ENCODE measurements around the gene LRRC8D.

The LRRC8D gene

DNA sequence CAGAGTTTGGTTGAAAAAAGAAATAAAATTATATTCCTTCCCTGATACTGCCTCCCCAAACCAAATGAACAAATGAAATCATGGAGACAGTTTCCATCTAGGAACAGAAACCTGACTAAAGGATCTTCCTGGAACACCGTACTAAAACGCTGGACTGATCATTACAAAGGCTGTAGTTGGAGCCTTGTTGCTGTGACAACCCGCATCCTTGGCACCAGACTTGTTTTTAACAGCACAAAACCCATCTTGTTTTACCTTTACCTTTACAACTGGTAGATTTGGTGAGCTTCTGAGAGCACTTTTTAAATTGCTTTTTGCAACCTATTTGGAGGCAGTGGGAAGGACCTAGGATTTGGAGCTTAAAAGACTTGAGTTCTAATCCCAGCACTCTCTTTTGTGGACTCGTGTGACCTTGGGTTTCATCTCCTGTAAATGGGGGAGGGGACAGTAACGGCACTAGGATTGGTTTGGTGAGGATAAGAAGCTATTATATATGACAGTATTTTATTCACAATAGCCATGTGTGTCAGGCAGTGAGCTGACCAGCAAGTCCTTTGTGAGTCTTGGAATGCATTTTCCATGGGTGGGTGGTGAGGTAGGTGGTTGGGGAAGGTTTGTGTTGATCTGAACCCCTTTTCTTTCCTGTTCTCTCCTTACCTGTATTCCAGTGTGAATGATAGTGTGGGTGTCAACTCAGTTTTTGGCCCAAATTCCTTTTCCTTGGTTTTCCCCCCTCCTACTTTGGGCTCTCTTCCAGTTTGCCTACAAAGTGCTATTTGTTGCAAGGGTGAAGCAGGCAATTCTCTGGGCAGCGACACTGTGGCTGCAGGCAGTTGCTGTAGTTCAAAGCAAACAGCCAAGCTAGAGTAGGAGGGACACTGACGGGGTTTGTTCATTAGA lies 12.6 kb downstream of the LRRC8D start:
- no peak for DNase-seq (ENCODE audit: low spot score)

DNA sequence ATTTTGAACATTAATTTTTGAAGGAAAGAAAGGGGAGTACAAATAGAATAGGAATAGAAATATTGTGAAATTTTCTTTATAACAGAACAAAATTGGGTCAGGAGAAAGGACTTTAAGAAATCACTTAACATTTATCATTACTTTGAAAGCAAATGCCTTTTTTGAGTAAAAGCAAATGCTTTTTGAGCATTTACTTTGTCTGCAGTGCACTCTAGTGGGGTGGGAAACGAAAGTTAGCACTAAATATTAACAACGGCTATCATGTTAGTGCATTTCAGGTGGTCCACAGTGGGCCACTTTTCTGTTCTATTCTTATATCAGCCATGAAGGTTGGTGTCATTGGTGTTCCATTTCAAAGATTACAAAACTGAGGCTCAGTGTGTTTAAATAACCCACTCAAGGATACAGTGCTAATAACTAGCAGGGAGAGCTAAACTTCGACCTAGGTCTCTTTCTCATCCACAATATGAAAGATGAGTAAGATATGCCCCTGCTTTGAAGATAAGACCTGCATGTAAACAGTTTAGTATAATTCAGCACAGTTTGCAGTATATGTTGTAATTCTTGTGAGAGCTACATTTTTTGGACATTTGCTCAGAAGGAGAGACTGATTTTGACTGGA lies 13.4 kb downstream of the LRRC8D start:
- DNase-seq (ENCODE audit: low spot score), result no peak

GRCh38 chr1:89836252-89837035 lies 15.6 kb downstream of the LRRC8D start:
- no peak for DNase-seq (ENCODE audit: low spot score)

- DNase-seq (ENCODE audit: low spot score), result no peak
These were observed 16.2 kb downstream of the LRRC8D start for GRCh38 chr1:89837036-89837481.

DNA sequence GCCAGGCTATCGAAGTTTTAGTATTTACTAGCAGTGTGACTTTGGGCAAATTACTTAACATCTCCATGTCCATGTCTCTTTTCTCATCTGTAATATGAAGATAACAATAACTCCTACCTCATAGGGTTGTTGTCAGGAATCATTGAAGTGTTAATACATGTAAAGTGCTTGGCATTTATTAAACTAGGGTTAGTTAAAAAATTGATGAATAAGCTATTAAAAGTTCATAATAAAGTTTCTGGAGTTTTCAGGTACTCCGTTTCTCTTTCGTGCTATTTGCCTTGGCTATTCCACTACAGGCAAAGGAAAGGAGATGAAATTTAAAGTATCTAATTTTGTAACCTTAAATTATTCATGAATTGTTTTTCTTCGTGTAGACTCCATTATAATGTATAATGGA lies 16.7 kb downstream of the LRRC8D start:
- no peak for DNase-seq (ENCODE audit: low spot score)

DNA sequence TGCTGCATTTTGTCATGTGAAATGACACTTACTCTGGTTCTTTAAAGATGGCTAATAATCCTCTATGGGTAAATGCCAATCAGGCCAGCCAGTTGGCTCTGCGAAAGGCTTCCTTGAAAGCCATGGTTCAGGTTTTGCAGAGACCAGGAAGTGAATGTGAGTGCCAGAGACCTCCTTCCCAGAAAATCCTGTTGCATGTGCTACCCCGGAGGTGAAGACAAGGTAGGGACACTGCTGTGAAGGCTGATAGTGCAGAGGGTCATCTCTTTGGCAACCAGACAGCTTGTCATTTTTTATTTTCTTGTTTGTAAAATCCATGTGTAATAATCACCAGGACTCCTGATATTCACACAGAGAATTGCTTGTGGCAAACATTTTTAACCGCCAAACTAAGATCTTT lies 18.7 kb downstream of the LRRC8D start:
- no peak for DNase-seq (ENCODE audit: low spot score)

GRCh38 chr1:89841507-89841906 lies 20.7 kb downstream of the LRRC8D start:
- DNase-seq (ENCODE audit: low spot score), result no peak

DNA sequence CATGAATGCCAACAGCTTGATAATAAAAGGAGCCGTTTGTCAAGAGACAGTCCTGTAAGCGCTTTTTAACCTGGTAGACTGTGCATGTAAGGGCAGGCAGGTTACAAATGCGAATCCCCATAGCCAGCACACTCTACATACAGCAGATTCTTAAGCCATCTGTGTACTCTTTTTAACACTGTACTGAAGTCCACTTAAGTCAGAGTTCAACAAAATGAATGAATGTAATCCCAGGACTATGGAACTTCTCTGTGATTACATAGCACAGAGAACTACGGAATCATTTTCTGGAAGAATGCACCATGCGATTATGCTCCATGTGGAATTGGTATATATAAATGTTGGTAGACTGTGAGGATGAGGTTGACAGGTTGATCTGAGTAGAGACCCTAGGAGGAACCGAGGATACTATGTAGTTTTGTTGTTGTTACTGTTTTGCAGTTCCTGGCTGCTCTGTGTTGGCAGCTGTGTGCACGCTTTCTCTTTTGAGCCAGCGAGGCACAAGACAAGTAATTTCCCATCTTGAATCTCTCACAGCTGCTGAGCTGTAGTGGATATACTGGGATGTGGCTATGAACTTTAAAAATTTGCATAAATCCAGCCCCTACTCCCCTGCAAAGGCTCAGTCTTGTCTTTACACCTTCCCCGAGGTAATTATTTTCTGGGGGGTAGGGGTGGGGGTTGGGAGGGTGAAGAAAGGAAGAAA lies 21.9 kb downstream of the LRRC8D start:
- DNase-seq (ENCODE audit: low spot score), result no peak

DNA sequence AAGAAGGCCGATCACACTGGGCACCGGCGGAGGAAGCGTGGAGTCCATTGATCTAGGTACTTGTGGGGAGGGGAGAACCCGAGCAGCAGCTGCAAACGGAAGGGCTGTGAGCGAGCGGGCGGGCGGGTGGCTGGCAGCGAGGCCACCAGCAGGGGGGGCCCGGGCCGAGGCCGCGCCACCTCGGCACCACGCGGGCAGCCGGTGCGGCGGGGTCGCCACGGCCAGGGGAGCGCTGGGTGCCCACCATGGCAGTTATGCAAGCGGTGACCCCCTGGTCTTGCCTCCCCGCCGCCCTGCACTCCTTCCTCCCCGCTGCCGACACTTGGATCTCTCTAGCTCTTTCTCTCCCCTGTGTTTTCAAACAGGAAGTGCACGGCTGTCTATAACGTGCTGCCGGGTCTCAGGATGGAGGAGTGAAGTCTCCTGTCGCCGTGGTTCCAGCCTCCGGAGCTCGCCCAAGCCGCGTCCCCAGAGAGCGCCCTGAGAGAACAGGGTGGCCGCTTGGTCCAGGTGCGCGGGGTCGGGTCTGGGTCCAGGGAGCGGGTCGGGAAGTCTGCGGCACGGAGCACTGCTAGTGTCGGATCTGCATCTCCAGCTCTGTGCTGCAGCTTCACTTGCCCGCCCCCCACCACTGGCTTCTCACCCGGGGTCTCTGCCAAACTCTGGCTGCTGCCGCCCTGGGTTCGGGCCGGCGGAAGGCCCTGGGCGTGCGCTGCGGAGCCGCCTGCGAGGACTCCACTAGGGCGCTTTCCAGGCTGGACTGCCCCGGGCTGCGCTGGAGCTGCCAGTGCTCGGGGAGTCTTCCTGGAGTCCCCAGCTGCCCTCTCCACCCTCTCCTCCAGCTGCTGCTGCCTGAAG lies 22.7 kb downstream of the LRRC8D start:
- DNase-seq (ENCODE audit: low spot score), result peak; percentile 73

DNA sequence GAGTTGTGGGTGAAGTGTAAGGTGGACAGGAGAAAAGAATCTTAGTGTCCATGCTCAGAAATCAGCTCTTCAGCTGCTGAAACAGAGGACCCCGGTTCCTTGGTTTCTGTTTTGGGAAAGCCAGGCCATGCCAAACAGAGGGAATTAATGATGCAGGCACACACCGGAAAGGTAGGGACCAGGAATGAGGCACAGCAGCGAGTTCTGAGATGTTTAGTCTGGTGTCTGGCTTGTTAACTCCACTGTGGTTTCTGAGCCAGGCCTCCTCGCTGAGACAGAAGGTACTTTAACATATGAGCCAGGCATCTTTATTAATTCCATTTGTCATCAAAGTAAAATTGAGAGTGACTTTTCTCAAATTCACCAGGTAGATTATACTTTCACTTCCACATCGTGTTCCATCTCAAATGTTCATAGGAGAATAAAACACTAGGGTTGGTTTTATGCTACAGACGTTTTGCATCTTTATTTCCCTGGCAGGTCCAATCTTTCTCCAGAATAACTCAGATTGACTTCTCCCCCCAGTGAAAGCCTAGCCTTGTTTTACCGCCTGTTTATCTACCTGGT lies 23.5 kb downstream of the LRRC8D start:
- peak; percentile 35 for DNase-seq (ENCODE audit: low spot score)

DNA sequence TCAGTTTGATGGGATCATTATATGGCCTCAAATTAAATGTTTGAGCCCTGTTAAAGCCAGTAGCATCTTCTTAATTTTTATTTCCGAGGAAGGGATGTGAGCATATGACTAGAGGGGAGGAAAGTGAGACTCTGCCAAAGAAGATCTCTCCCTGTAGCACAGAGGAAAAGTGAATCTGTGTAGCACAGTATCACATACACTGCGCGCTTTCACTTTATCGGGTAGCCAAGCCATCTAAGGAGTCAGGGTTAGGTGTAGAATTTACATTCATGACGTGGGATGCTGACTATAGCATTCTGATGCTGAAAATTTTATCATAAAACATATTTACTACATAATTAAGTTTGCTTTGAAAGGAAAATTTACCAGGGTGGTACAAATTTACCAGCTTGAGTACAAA lies 24.0 kb downstream of the LRRC8D start:
- DNase-seq (ENCODE audit: low spot score), result no peak

DNA sequence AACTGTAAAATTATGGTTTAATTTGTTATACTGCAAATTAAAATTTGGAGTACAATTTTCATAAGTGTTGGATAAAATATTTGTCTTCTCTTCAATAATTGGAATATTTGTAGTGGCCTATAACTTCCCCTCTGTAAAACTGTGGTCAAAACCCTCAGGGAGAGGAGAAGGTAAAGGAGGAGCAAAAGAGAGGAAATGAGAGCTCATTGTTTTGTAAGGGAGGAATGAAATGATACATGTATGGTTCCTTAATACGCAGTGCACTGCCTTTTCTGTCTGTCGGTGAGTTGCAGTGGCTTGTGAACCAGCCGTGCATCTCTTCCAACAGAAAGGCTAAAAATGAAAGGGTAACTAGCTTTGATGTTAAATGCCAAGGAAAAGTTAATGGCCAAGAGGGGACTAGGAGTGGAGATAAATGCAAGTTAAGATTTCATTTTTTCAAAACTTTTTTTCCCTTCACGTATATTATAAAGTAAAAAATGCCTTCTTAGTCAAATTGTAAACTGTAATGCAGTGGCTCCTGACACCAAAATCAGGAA lies 26.4 kb downstream of the LRRC8D start:
- no peak for DNase-seq (ENCODE audit: low spot score)

DNA sequence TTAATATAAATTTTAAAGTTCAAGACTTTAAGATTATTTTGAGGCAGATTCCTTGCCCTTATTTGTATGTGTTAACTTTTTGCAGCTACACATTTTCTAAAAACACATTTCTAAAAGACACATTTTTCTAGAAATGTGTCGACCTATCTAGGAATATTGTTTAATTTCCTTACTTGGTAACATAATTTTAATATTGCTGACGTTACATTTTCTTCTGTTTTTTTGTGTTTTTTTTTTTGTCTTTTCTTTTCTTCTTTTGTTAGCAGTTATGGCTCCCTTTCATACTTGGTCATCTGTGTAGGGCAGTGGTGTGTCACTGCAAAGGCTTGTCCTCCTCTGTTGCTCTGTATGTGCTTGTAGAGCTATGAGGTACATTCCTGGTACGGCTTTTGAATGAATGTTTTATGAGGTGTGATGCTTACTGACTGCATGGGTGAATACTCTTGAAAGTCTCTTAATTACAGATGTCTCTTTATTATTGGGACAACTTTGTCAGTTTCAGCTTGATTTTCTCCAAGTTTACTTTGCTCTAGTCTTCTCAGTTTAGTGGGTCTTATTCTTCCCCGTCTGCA lies 30.1 kb downstream of the LRRC8D start:
- DNase-seq (ENCODE audit: low spot score), result no peak

DNA sequence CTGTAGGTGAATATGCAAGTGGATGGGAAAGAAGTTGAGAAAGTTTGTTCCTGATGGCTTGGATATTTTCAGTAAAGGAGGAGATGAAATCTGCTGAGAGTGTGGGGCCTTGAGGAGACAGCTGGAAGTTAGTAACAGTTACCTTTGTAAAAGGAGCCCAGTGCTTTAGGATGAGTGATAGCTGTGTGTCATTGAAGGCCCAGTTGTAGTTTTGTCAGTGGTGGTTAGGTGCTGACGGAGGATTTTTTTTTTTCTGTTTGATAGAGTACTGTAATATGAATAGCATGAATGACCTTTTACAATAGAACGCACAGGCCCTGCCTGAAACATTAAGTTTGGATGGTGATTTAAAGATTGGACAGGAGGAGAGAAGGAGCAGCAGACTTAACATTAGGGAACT lies 33.3 kb downstream of the LRRC8D start:
- DNase-seq (ENCODE audit: low spot score), result no peak

- DNase-seq (ENCODE audit: low spot score), result peak; percentile 71
These were observed 34.7 kb downstream of the LRRC8D start for GRCh38 chr1:89855413-89856123.

GRCh38 chr1:89863165-89863830 lies 42.5 kb downstream of the LRRC8D start:
- DNase-seq (ENCODE audit: low spot score), result no peak

- no peak for DNase-seq (ENCODE audit: low spot score)
These were observed 44.9 kb downstream of the LRRC8D start for GRCh38 chr1:89865498-89866382.

- DNase-seq (ENCODE audit: low spot score), result no peak
These were observed 45.7 kb downstream of the LRRC8D start for GRCh38 chr1:89866568-89866967.
